ENCODE results near the gene PKP4. TPM values are rescaled to one million over a fixed set of nuclear protein-coding genes. Genes with fewer than 3 reads are reported as not detected.

The PKP4 gene
- total and polyA plus RNA-seq, 2 donors from 2014 or later, result 120 to 243 TPM

GRCh38 chr2:158504088-158504487 is 47.3 kb downstream of the PKP4 start:
- Histone ChIP-seq H3K9me3 (ENCODE audit: control insufficient read depth in 2 of 3, insufficient read depth in 1 of 3, low read length in 3 of 3) (no peaks in the 10 kb centered on the region), H3K4me1 (ENCODE audit: control insufficient read depth in 2 of 3, insufficient read depth in 2 of 3, low read depth in 1 of 3, low read length in 3 of 3) (peaks cover 0 to 29% (median 10%) of the 10 kb centered on the region in 3 donors), H3K27ac (ENCODE audit: low read depth in 2 of 2, low read length in 2 of 2) (no peak overlapping the region), H3K27me3 (ENCODE audit: control insufficient read depth, insufficient read depth, low read length) (no peaks in the 10 kb centered on the region), H3K4me3 (ENCODE audit: low read length in 3 of 3) (no peak overlapping the region), H3K36me3 (ENCODE audit: control insufficient read depth in 2 of 3, insufficient read depth in 3 of 3, low read length in 3 of 3) (no peaks in the 10 kb centered on the region), H3K9ac (ENCODE audit: low read length in 3 of 3) (no peak overlapping the region)
- FAIRE-seq (no peak), DNase-seq (no peak)
- no peak for TF ChIP-seq CTCF (IDR thresholded peaks at IDR 0.05; ENCODE audit: borderline replicate concordance, extremely low read depth, insufficient read depth)
- intact Hi-C loops (cut with DNase I), result no loop called here

- Histone ChIP-seq H3K4me3 (ENCODE audit: low read length in 3 of 3) (no peak overlapping the region), H3K9me3 (ENCODE audit: control insufficient read depth in 2 of 3, insufficient read depth in 1 of 3, low read length in 3 of 3) (no peaks in the 10 kb centered on the region), H3K27me3 (ENCODE audit: control insufficient read depth, insufficient read depth, low read length) (no peaks in the 10 kb centered on the region), H3K27ac (ENCODE audit: low read depth in 2 of 2, low read length in 2 of 2) (no peak overlapping the region), H3K4me1 (ENCODE audit: control insufficient read depth in 2 of 3, insufficient read depth in 2 of 3, low read depth in 1 of 3, low read length in 3 of 3) (peaks cover 0 to 26% (median 8%) of the 10 kb centered on the region in 3 donors), H3K36me3 (ENCODE audit: control insufficient read depth in 2 of 3, insufficient read depth in 3 of 3, low read length in 3 of 3) (no peaks in the 10 kb centered on the region), H3K9ac (ENCODE audit: low read length in 3 of 3) (no peak overlapping the region)
- DNase-seq (no peak), FAIRE-seq (no peak)
- intact Hi-C loops (cut with DNase I), result no loop called here
- no peak for TF ChIP-seq CTCF (IDR thresholded peaks at IDR 0.05; ENCODE audit: borderline replicate concordance, extremely low read depth, insufficient read depth)
Observed at GRCh38 chr2:158505448-158505934, 48.7 kb downstream of the PKP4 start.

- FAIRE-seq, result no peak
- intact Hi-C loops (cut with DNase I), result no loop called here
- no peak for TF ChIP-seq CTCF (IDR thresholded peaks at IDR 0.05; ENCODE audit: borderline replicate concordance, extremely low read depth, insufficient read depth)
Observed at GRCh38 chr2:158507141-158507540, 50.4 kb downstream of the PKP4 start.

GRCh38 chr2:158507679-158508078 is 50.9 kb downstream of the PKP4 start:
- FAIRE-seq (no peak), DNase-seq (no peak)
- intact Hi-C loops (cut with DNase I), result no loop called here
- Histone ChIP-seq H3K4me1 (ENCODE audit: control insufficient read depth in 2 of 3, insufficient read depth in 2 of 3, low read depth in 1 of 3, low read length in 3 of 3) (peaks cover 0 to 23% (median 0%) of the 10 kb centered on the region in 3 donors), H3K4me3 (ENCODE audit: low read length in 3 of 3) (no peak overlapping the region), H3K36me3 (ENCODE audit: control insufficient read depth in 2 of 3, insufficient read depth in 3 of 3, low read length in 3 of 3) (no peaks in the 10 kb centered on the region), H3K9ac (ENCODE audit: low read length in 3 of 3) (no peak overlapping the region), H3K27me3 (ENCODE audit: control insufficient read depth, insufficient read depth, low read length) (no peaks in the 10 kb centered on the region), H3K27ac (ENCODE audit: low read depth in 2 of 2, low read length in 2 of 2) (no peak overlapping the region), H3K9me3 (ENCODE audit: control insufficient read depth in 2 of 3, insufficient read depth in 1 of 3, low read length in 3 of 3) (no peaks in the 10 kb centered on the region)
- no peak for TF ChIP-seq CTCF (IDR thresholded peaks at IDR 0.05; ENCODE audit: borderline replicate concordance, extremely low read depth, insufficient read depth)

More at GRCh38 chr2:158507141-158507540, 50.4 kb downstream of the PKP4 start:
- H3K9me3 ChIP-seq (ENCODE audit: control insufficient read depth in 2 of 3, insufficient read depth in 1 of 3, low read length in 3 of 3), result no peaks in the 10 kb centered on the region
- peaks cover 0 to 23% (median 0%) of the 10 kb centered on the region in 3 donors for H3K4me1 ChIP-seq (ENCODE audit: control insufficient read depth in 2 of 3, insufficient read depth in 2 of 3, low read depth in 1 of 3, low read length in 3 of 3)
- no peaks in the 10 kb centered on the region for H3K36me3 ChIP-seq (ENCODE audit: control insufficient read depth in 2 of 3, insufficient read depth in 3 of 3, low read length in 3 of 3)
- H3K4me3 ChIP-seq (ENCODE audit: low read length in 3 of 3), result no peak overlapping the region
- no peak overlapping the region for H3K27ac ChIP-seq (ENCODE audit: low read depth in 2 of 2, low read length in 2 of 2)
- no peak overlapping the region for H3K9ac ChIP-seq (ENCODE audit: low read length in 3 of 3)
- peak in 1 of 5 donors; percentile 24 for DNase-seq
- no peaks in the 10 kb centered on the region for H3K27me3 ChIP-seq (ENCODE audit: control insufficient read depth, insufficient read depth, low read length)
